GM19328 (cell line): Measurements from ENCODE around the gene NBPF3.

Experiments used
- ATAC-seq: cut with Tn5 transposase; IDR thresholded peaks from one replicate; pipeline ENCODE4 v1.9.1; 2021; ENCODE audit warnings: mild to moderate bottlenecking, moderate library complexity; ENCODE audit not compliant: unreplicated experiment

Gene NBPF3

GRCh38 chr1:21492356-21492625 lies 52.4 kb downstream of the NBPF3 start:
- no peak for ATAC-seq

GRCh38 chr1:21494196-21494595 lies 54.3 kb downstream of the NBPF3 start:
- no peak for ATAC-seq

- no peak for ATAC-seq
Observed at GRCh38 chr1:21495225-21495820, 55.4 kb downstream of the NBPF3 start.

GRCh38 chr1:21496063-21496462 lies 56.1 kb downstream of the NBPF3 start:
- no peak for ATAC-seq

GRCh38 chr1:21496886-21497285 lies 56.9 kb downstream of the NBPF3 start:
- ATAC-seq: no peak

- ATAC-seq: no peak
Observed at GRCh38 chr1:21497466-21498061, 57.6 kb downstream of the NBPF3 start.

- no peak for ATAC-seq
Observed at GRCh38 chr1:21499283-21499950, 59.5 kb downstream of the NBPF3 start.

- no peak for ATAC-seq
Observed at GRCh38 chr1:21503706-21504377, 63.9 kb downstream of the NBPF3 start.

- no peak for ATAC-seq
Observed at GRCh38 chr1:21506804-21507203, 66.9 kb downstream of the NBPF3 start.

- ATAC-seq: no peak
Observed at GRCh38 chr1:21507511-21508270, 67.8 kb downstream of the NBPF3 start.

- ATAC-seq: no peak
Observed at GRCh38 chr1:21508580-21509350, 68.8 kb downstream of the NBPF3 start.

- ATAC-seq: no peak
Observed at GRCh38 chr1:21509351-21510112, 69.6 kb downstream of the NBPF3 start, which contains the start of gene ALPL. Gene ALPL (plus strand): TSS chr1:21509423. CDS start chr1:21554082, 44,659 bp downstream.

- ATAC-seq: no peak
Observed at GRCh38 chr1:21510113-21510493, 70.2 kb downstream of the NBPF3 start.

- ATAC-seq: no peak
Observed at GRCh38 chr1:21510885-21511578, 71.1 kb downstream of the NBPF3 start.

GRCh38 chr1:21511579-21512522 lies 71.9 kb downstream of the NBPF3 start:
- ATAC-seq: no peak

- no peak for ATAC-seq
Observed at GRCh38 chr1:21514245-21514644, 74.3 kb downstream of the NBPF3 start.

GRCh38 chr1:21517161-21517589 lies 77.2 kb downstream of the NBPF3 start:
- no peak for ATAC-seq
